Measurements from ENCODE around the gene CEACAM6. TPM values are rescaled to one million over a fixed set of nuclear protein-coding genes. Genes with fewer than 3 reads are reported as not detected.

CEACAM6 gene
- total and polyA plus RNA-seq, 9 of the 15 experiments (the other 6 are each of a cell fraction or from before 2014, with no cell fraction given), result 0.24 TPM; not detected in 8

DNA sequence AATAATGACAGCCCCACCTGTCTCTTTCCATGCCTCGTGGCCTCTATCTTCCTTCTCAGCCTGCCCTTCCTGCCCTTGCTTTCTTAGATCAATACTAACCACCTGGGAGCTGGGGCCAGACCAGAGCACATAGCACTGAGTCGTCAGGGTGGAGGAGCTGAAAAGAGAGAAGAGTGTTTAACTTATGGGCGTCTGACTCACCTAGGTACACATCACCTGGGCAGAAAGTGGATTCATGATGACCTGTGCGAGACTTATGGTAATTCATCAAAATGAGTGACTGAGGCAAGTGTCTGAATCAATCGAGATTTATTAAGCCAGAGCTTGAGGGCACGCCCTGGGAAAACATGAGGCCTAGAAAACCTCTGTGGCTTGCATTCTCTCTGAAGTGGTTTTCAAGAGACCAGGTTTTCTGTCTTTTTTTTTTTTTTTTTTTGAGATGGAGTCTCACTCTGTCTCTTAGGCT lies 19.2 kb downstream of the CEACAM6 start:
- Histone ChIP-seq H3K4me1 (replicated peaks in 1 of 2; ENCODE audit: control insufficient read depth in 2 of 2, insufficient read depth in 2 of 2, low read length in 2 of 2) (no peaks in the 10 kb centered on the region), H3K4me3 (no peak overlapping the region), H2AFZ (ENCODE audit: low read depth, low read length) (no peak overlapping the region), H3K79me2 (ENCODE audit: control insufficient read depth, insufficient read depth, low read length) (no peaks in the 10 kb centered on the region), H3K9ac (ENCODE audit: insufficient read depth in 1 of 2, low read depth in 2 of 2, low read length in 2 of 2) (no peak overlapping the region), H3K27me3 (ENCODE audit: control insufficient read depth in 2 of 2, insufficient read depth in 2 of 2, low read length in 2 of 2) (peaks cover 13 to 21% of the 10 kb centered on the region in 2 experiments; a peak in 4 of 5 replicates), H3K27ac (ENCODE audit: extremely low read depth, low read depth, low read length) (no peak overlapping the region), H3K36me3 (ENCODE audit: control insufficient read depth, insufficient read depth, low read length) (no peaks in the 10 kb centered on the region), H3K9me3 (replicated peaks; ENCODE audit: control insufficient read depth, insufficient read depth, low read depth, low read length) (no peaks in the 10 kb centered on the region), H3K4me2 (ENCODE audit: insufficient read depth, low read length) (no peak overlapping the region), H4K20me1 (replicated peaks; ENCODE audit: control insufficient read depth, insufficient read depth, low read length) (no peaks in the 10 kb centered on the region; the same call in 1 of the 2 replicates), H3K9me1 (ENCODE audit: control insufficient read depth, insufficient read depth, low read length) (no peaks in the 10 kb centered on the region)
- ChIA-PET CTCF (ENCODE audit: low intra/inter-chr PET ratio) (interaction anchor here (0.7 kb wide), 1 partner anchor 927 kb away, joined by 5 read pairs; no protein-coding TSS in a partner anchor), POLR2A (interaction anchor here (0.7 kb wide), 1 partner anchor 21 kb away, joined by 3 read pairs; no protein-coding TSS in a partner anchor)
- FAIRE-seq, result no peak
- WGBS (ENCODE audit: insufficient coverage, low coverage, missing lambda C conversion rate), result 0% methylated on average over 6 of the region's 6 CpGs
- intact Hi-C loops (cut with micrococcal nuclease) (no loop called here), in situ Hi-C loops (cut with MboI) (no loop called here)
- TF ChIP-seq ZBTB11 (CRISPR knock-in tag; IDR thresholded peaks at IDR 0.05), result peak in 1 of 3 experiments; percentile 24; a peak in 1 of 6 replicates
- no peak for TF ChIP-seq MBD1 (CRISPR knock-in tag; IDR thresholded peaks at IDR 0.05)
- no peak for DNase-seq (ENCODE audit: extremely low read depth in 1 of 4, low spot score in 3 of 4)
- no peak for ATAC-seq
- BruUV-seq (replicated peaks), result no TSS peak
